Measurements from ENCODE around the gene OSBPL8.

DNA sequence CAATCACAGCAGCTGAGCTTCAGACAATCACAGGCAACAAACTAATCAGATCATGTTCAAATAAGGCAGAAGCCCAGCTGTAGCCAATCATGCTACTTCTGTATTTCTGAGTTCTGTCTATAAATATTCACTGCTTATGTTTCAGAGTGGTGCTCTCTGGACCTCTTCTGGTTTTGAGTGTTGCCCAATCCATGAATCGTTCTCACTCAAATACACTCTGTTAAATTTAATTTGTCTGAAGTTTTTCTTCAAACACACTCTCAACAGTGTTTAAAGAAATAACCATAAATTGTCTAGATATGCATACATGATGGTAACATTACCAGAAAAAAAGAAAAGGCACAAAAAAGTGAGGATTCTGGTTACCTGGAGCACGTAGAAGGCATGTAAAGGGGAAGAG is 133.4 kb downstream of the OSBPL8 start:
- TF ChIP-seq, protein P1, sequence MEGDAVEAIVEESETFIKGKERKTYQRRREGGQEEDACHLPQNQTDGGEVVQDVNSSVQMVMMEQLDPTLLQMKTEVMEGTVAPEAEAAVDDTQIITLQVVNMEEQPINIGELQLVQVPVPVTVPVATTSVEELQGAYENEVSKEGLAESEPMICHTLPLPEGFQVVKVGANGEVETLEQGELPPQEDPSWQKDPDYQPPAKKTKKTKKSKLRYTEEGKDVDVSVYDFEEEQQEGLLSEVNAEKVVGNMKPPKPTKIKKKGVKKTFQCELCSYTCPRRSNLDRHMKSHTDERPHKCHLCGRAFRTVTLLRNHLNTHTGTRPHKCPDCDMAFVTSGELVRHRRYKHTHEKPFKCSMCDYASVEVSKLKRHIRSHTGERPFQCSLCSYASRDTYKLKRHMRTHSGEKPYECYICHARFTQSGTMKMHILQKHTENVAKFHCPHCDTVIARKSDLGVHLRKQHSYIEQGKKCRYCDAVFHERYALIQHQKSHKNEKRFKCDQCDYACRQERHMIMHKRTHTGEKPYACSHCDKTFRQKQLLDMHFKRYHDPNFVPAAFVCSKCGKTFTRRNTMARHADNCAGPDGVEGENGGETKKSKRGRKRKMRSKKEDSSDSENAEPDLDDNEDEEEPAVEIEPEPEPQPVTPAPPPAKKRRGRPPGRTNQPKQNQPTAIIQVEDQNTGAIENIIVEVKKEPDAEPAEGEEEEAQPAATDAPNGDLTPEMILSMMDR (IDR thresholded peaks at IDR 0.05; ENCODE audit: insufficient read depth, low read depth, low read length): no peak
- TF ChIP-seq EZH2 (IDR thresholded peaks at IDR 0.05; ENCODE audit: insufficient read depth, low read length): no peak

All from astrocyte (in vitro differentiated cells and primary cell).